Hepatocyte (in vitro differentiated cells): ENCODE data around the gene PEDS1. TPM values are rescaled to one million over a fixed set of nuclear protein-coding genes. Genes with fewer than 3 reads are reported as not detected.

ENCODE experiments used
- DNase-seq: peaks from one replicate; pipeline ENCODE4 v3.0.0-alpha.2; 2016; ENCODE audit warnings: low spot score
- H2AFZ ChIP-seq: fragments of 200-600 bp; sonication (generic); 2 replicates; pipeline ENCODE4 v1.6.0; 2016; ENCODE audit warnings: antibody characterized with exemption, mild to moderate bottlenecking
- H3K27ac ChIP-seq: fragments of 200-600 bp; sonication (generic); 2 replicates; pipeline ENCODE4 v1.5.1; 2016; ENCODE audit warnings: mild to moderate bottlenecking
- H3K27me3 ChIP-seq: fragments of 200-600 bp; sonication (generic); 2 replicates; pipeline ENCODE4 v1.6.1; 2016
- H3K36me3 ChIP-seq: fragments of 200-600 bp; sonication (generic); replicated peaks from 2 replicates; pipeline ENCODE4 v1.5.1; 2016; ENCODE audit warnings: low read depth; ENCODE audit not compliant: insufficient read depth
- H3K4me1 ChIP-seq: fragments of 200-600 bp; sonication (generic); 2 replicates; pipeline ENCODE4 v1.5.1; 2016; ENCODE audit warnings: mild to moderate bottlenecking, moderate library complexity; ENCODE audit not compliant: insufficient read depth
- H3K4me2 ChIP-seq: fragments of 200-600 bp; sonication (generic); 2 replicates; pipeline ENCODE4 v1.6.0; 2016
- H3K4me3 ChIP-seq: fragments of 200-600 bp; sonication (generic); 2 replicates; pipeline ENCODE4 v1.5.1; 2016; ENCODE audit warnings: mild to moderate bottlenecking
- H3K79me2 ChIP-seq: fragments of 200-600 bp; sonication (generic); 2 replicates; pipeline ENCODE4 v1.6.0; 2017; ENCODE audit warnings: mild to moderate bottlenecking
- H3K9me2 ChIP-seq: fragments of 200-600 bp; sonication (generic); replicated peaks from 2 replicates; pipeline ENCODE4 v1.6.0; 2017; ENCODE audit warnings: mild to moderate bottlenecking; ENCODE audit not compliant: insufficient read depth
- H3K9me3 ChIP-seq: fragments of 200-600 bp; sonication (generic); 2 replicates; pipeline ENCODE4 v1.5.1; 2016; ENCODE audit warnings: low read depth, mild to moderate bottlenecking
- H4K20me1 ChIP-seq: fragments of 200-600 bp; sonication (generic); 2 replicates; pipeline ENCODE4 v1.6.0; 2016; ENCODE audit warnings: mild to moderate bottlenecking; ENCODE audit not compliant: insufficient read depth, poor library complexity, severe bottlenecking
- EZH2 ChIP-seq: fragments of 200-600 bp; sonication (generic); IDR thresholded peaks from 2 replicates; pipeline ENCODE4 v1.6.1; 2016; ENCODE audit warnings: antibody characterized with exemption, mild to moderate bottlenecking, borderline replicate concordance
- EZH2phosphoT487 ChIP-seq: fragments of 200-600 bp; sonication (generic); IDR thresholded peaks from one replicate; pipeline ENCODE4 v1.6.1; 2018; ENCODE audit warnings: antibody characterized with exemption, mild to moderate bottlenecking, low read depth, moderate library complexity; ENCODE audit not compliant: unreplicated experiment, severe bottlenecking
- WGBS: methylation state at CpG from one replicate; pipeline ENCODE4 v1.1.6; 2016; ENCODE audit warnings: low lambda C conversion rate; ENCODE audit errors: missing lambda C conversion rate; 5-methylcytosine and 5-hydroxymethylcytosine counted together
- polyA plus RNA-seq: library from polyadenylated mRNA; unstranded; fragments of >200 nt; fragmentation: Nextera tagmentation; extraction: Ambion mirVana; gene quantifications from 2 replicates; pipeline ENCODE4 v1.2.1, GENCODE V29; 2016
- total RNA-seq: library from RNA; depleted of rRNA; stranded (reverse); fragments of >200 nt; gene quantifications from 2 replicates; pipeline ENCODE4 v1.2.3, GENCODE V29; 2014
- TF ChIP-seq, protein P1 (sequence below): fragments of 200-600 bp; sonication (generic); IDR thresholded peaks from 2 replicates; pipeline ENCODE4 v1.5.1; 2016; ENCODE audit warnings: antibody characterized with exemption, mild to moderate bottlenecking; ENCODE audit not compliant: poor library complexity

The PEDS1 gene
- total and polyA plus RNA-seq, 2 experiments from 2014 or later = 24.5 to 46.2 TPM

GRCh38 chr20:50125279-50125678 lies 28.2 kb downstream of the PEDS1 start:
- no peak overlapping the region for H3K4me3 ChIP-seq

GRCh38 chr20:50124496-50124895 lies 29.0 kb downstream of the PEDS1 start:
- Histone ChIP-seq H3K27ac (no peak overlapping the region), H3K9me2 (no peaks in the 10 kb centered on the region), H3K4me3 (no peak overlapping the region), H2AFZ (no peak overlapping the region), H3K4me2 (no peak overlapping the region), H3K36me3 (no peaks in the 10 kb centered on the region), H3K4me1 (peaks cover 3% of the 10 kb centered on the region), H3K9me3 (no peaks in the 10 kb centered on the region), H3K27me3 (no peaks in the 10 kb centered on the region), H3K79me2 (no peaks in the 10 kb centered on the region), H4K20me1 (no peaks in the 10 kb centered on the region)
- no peak for TF ChIP-seq EZH2
- TF ChIP-seq EZH2phosphoT487 = no peak
- TF ChIP-seq, protein P1, sequence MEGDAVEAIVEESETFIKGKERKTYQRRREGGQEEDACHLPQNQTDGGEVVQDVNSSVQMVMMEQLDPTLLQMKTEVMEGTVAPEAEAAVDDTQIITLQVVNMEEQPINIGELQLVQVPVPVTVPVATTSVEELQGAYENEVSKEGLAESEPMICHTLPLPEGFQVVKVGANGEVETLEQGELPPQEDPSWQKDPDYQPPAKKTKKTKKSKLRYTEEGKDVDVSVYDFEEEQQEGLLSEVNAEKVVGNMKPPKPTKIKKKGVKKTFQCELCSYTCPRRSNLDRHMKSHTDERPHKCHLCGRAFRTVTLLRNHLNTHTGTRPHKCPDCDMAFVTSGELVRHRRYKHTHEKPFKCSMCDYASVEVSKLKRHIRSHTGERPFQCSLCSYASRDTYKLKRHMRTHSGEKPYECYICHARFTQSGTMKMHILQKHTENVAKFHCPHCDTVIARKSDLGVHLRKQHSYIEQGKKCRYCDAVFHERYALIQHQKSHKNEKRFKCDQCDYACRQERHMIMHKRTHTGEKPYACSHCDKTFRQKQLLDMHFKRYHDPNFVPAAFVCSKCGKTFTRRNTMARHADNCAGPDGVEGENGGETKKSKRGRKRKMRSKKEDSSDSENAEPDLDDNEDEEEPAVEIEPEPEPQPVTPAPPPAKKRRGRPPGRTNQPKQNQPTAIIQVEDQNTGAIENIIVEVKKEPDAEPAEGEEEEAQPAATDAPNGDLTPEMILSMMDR = no peak
- 99% methylated on average over 7 of the region's 9 CpGs for WGBS
- DNase-seq = no peak

More at GRCh38 chr20:50125279-50125678, 28.2 kb downstream of the PEDS1 start:
- no peak overlapping the region for H3K27ac ChIP-seq
- H3K27me3 ChIP-seq = no peaks in the 10 kb centered on the region
- no peaks in the 10 kb centered on the region for H3K79me2 ChIP-seq
- no peak for DNase-seq
- peaks cover 3% of the 10 kb centered on the region for H3K4me1 ChIP-seq
- H3K9me2 ChIP-seq = no peaks in the 10 kb centered on the region
- H3K4me2 ChIP-seq = no peak overlapping the region
- H2AFZ ChIP-seq = no peak overlapping the region
- WGBS = 96% methylated on average over 3 of the region's 3 CpGs
- no peaks in the 10 kb centered on the region for H3K36me3 ChIP-seq
- H4K20me1 ChIP-seq = no peaks in the 10 kb centered on the region
- no peaks in the 10 kb centered on the region for H3K9me3 ChIP-seq
- TF ChIP-seq, protein P1 = no peak
- TF ChIP-seq EZH2 (no peak), EZH2phosphoT487 (no peak)

- no peaks in the 10 kb centered on the region for H3K79me2 ChIP-seq
- no peaks in the 10 kb centered on the region for H4K20me1 ChIP-seq
- H3K4me1 ChIP-seq = peaks cover 3% of the 10 kb centered on the region
- no peak overlapping the region for H3K4me2 ChIP-seq
- H3K27me3 ChIP-seq = no peaks in the 10 kb centered on the region
- DNase-seq = no peak
- H3K9me2 ChIP-seq = no peaks in the 10 kb centered on the region
- no peak overlapping the region for H3K27ac ChIP-seq
- H3K9me3 ChIP-seq = no peaks in the 10 kb centered on the region
- H3K36me3 ChIP-seq = no peaks in the 10 kb centered on the region
- H3K4me3 ChIP-seq = no peak overlapping the region
- H2AFZ ChIP-seq = no peak overlapping the region
- TF ChIP-seq, protein P1 = no peak
- no peak for TF ChIP-seq EZH2phosphoT487
- WGBS = 97% methylated on average over 7 of the region's 7 CpGs
Measured at GRCh38 chr20:50123418-50123817, 30.1 kb downstream of the PEDS1 start.

DNA sequence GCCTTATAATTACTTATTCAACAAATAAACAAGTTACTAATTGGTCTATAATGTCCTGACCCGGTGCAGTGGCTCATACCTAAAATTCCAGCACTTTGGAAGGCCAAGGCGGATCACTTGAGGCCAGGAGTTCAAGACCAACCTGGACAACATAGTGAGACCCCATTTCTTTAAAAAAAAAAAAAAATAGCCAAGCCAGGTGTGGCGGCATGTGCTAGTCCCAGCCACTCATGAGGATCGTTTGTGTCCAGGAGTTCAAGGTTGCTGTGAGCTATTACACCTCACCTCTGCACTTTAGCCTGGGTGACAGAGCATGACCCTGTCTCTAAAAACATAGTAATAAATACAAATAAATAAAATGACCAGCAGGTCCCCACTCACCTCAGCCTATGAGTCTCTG lies 30.8 kb downstream of the PEDS1 start:
- Histone ChIP-seq H3K4me2 (no peak overlapping the region), H3K4me3 (no peak overlapping the region), H3K9me2 (no peaks in the 10 kb centered on the region), H3K4me1 (peaks cover 3% of the 10 kb centered on the region), H3K27ac (peak overlapping the region; percentile 32), H3K79me2 (no peaks in the 10 kb centered on the region), H3K27me3 (no peaks in the 10 kb centered on the region), H4K20me1 (no peaks in the 10 kb centered on the region), H3K36me3 (no peaks in the 10 kb centered on the region), H3K9me3 (no peaks in the 10 kb centered on the region), H2AFZ (no peak overlapping the region)
- 95% methylated on average over 4 of the region's 4 CpGs for WGBS
- TF ChIP-seq, protein P1 = no peak
- no peak for TF ChIP-seq EZH2
- no peak for TF ChIP-seq EZH2phosphoT487
- no peak for DNase-seq
